HepG2 (cell line): ENCODE measurements around the gene ERH. TPM values are rescaled to one million over a fixed set of nuclear protein-coding genes. Genes with fewer than 3 reads are reported as not detected.

ENCODE experiments used
- ATAC-seq: fragments of 200-7000 bp; cut with Tn5 transposase; 3 replicates; pipeline ENCODE4 v1.9.1; 2020; ENCODE audit warnings: mild to moderate bottlenecking, moderate library complexity
- BruUV-seq: library from RNA; stranded (reverse); fragments of 400-500 nt; replicated peaks from 2 replicates; lab custom pipeline; 2021; lab: Mats Ljungman, UMichigan
- CTCF ChIA-PET: fragments of 300-600 bp; formaldehyde crosslinking; extraction: SDS; loops from one replicate; lab custom pipeline; 2021; ENCODE audit warnings: low total read pairs, inconsistent platforms, low intra/inter-chr PET ratio; lab: Yijun Ruan, JAX
- POLR2A ChIA-PET: fragments of 350-600 bp; sonication (Branson Sonifier 250); formaldehyde crosslinking; loops from one replicate; lab custom pipeline; 2020; ENCODE audit warnings: antibody characterized with exemption, inconsistent platforms; lab: Yijun Ruan, JAX
- DNase-seq: peaks from one replicate; pipeline ENCODE4 v3.0.0-alpha.2; 2015; ENCODE audit warnings: low spot score
- FAIRE-seq: peaks from 3 replicates; lab custom pipeline; 2011; peaks lifted over from hg19 to GRCh38; lab: Jason Lieb, UNC
- H2AFZ ChIP-seq: one replicate; pipeline ENCODE4 v1.6.1; 2011; ENCODE audit warnings: low read length, inconsistent platforms
- H3K27ac ChIP-seq: fragments of 300-600 bp; 3 replicates; pipeline ENCODE4 v1.8.0; 2011; ENCODE audit warnings: mixed run types, mild to moderate bottlenecking, mixed read lengths, low read length, inconsistent platforms; ENCODE audit not compliant: insufficient read depth; ENCODE audit errors: extremely low read length
- H3K27me3 ChIP-seq, 2 experiments: fragments of 200-600 bp in 1 of 2; 2 replicates in 1 of 2; 3 replicates in 1 of 2; pipeline versions ENCODE4 v1.6.0 to v1.8.0; 2011; ENCODE audit warnings: low read length in 2 of 2, mild to moderate bottlenecking in 2 of 2, moderate library complexity in 2 of 2, inconsistent platforms in 1 of 2; ENCODE audit not compliant: insufficient read depth in 2 of 2, control insufficient read depth in 1 of 2
- H3K36me3 ChIP-seq, 2 experiments: fragments of 200-600 bp in 1 of 2; replicated peaks in 1 of 2; 2 replicates in 1 of 2; 3 replicates in 1 of 2; pipeline versions ENCODE4 v1.5.1 to v1.8.0; 2011; ENCODE audit warnings: low read length in 2 of 2, inconsistent platforms in 1 of 2; ENCODE audit not compliant: insufficient read depth in 2 of 2, control insufficient read depth in 1 of 2
- H3K4me1 ChIP-seq: 2 replicates; pipeline ENCODE4 v1.5.1; 2012; ENCODE audit warnings: low read length, inconsistent platforms; ENCODE audit not compliant: insufficient read depth
- H3K4me2 ChIP-seq: 2 replicates; pipeline ENCODE4 v1.6.0; 2011; ENCODE audit warnings: low read depth, low read length, inconsistent platforms
- H3K4me3 ChIP-seq, 3 experiments: fragments of 200-600 bp in 1 of 3; sonication (generic), shearing (Covaris generic) in 1 of 3; replicated peaks in 1 of 3; 2 replicates each; pipeline ENCODE4 v1.5.1; 2011 to 2016; ENCODE audit warnings: low read length in 3 of 3, inconsistent platforms in 2 of 3, low read depth in 2 of 3, mild to moderate bottlenecking in 2 of 3, control low read depth in 1 of 3, mixed read lengths in 1 of 3; ENCODE audit not compliant: insufficient read depth in 1 of 3
- H3K79me2 ChIP-seq: one replicate; pipeline ENCODE4 v1.6.1; 2011; ENCODE audit warnings: low read length, inconsistent platforms; ENCODE audit not compliant: insufficient read depth
- H3K9ac ChIP-seq: 2 replicates; pipeline ENCODE4 v1.6.0; 2011; ENCODE audit warnings: mild to moderate bottlenecking, low read depth, low read length, inconsistent platforms; ENCODE audit not compliant: insufficient read depth
- H3K9me3 ChIP-seq: 2 replicates; pipeline ENCODE4 v1.5.1; 2012; ENCODE audit warnings: mild to moderate bottlenecking, low read length
- H4K20me1 ChIP-seq: 2 replicates; pipeline ENCODE4 v1.6.0; 2011; ENCODE audit warnings: inconsistent platforms, mild to moderate bottlenecking, low read length, moderate library complexity; ENCODE audit not compliant: insufficient read depth
- BHLHE40 ChIP-seq: IDR thresholded peaks from 2 replicates; pipeline ENCODE4 v1.6.1; 2011; ENCODE audit warnings: low read length, improper control_type of control experiment
- ETV5 ChIP-seq: IDR thresholded peaks from 2 replicates; pipeline ENCODE4 v1.6.1; 2018; ENCODE audit warnings: missing biosample characterization, missing genetic modification reagents, inconsistent platforms, borderline replicate concordance
- FOXJ3 ChIP-seq: sonication (generic); formaldehyde crosslinking; IDR thresholded peaks from 2 replicates; pipeline ENCODE4 v1.4.0; 2020; ENCODE audit warnings: missing genetic modification reagents, mild to moderate bottlenecking, borderline replicate concordance
- GTF3A ChIP-seq: sonication (generic); formaldehyde crosslinking; conservative IDR thresholded peaks from 2 replicates; pipeline ENCODE4 v1.4.0; 2020; ENCODE audit warnings: mild to moderate bottlenecking, missing genetic modification reagents
- HNRNPH1 ChIP-seq: fragments of 200-400 bp; formaldehyde crosslinking; optimal IDR thresholded peaks from 2 replicates; pipeline ENCODE3; 2017; ENCODE audit warnings: mild to moderate bottlenecking, low read depth, low read length
- IRF2 ChIP-seq: IDR thresholded peaks from 2 replicates; pipeline ENCODE4 v1.6.1; 2018; ENCODE audit warnings: missing genetic modification reagents, missing compliant biosample characterization
- RFX5 ChIP-seq: IDR thresholded peaks from 2 replicates; pipeline ENCODE4 v1.6.1; 2011; ENCODE audit warnings: low read depth, low read length, improper control_type of control experiment
- SPEN ChIP-seq: sonication (generic); formaldehyde crosslinking; IDR thresholded peaks from 2 replicates; pipeline ENCODE4 v1.5.1; 2020; ENCODE audit warnings: low read depth, mild to moderate bottlenecking, missing genetic modification reagents
- ZNF572 ChIP-seq: sonication (generic); formaldehyde crosslinking; IDR thresholded peaks from 2 replicates; pipeline ENCODE4 v1.5.1; 2020; ENCODE audit warnings: mild to moderate bottlenecking, missing genetic modification reagents
- ZNF883 ChIP-seq: sonication (generic); formaldehyde crosslinking; IDR thresholded peaks from 2 replicates; pipeline ENCODE4 v1.5.1; 2020; ENCODE audit warnings: mild to moderate bottlenecking, missing genetic modification reagents; ENCODE audit errors: not compliant biosample characterization
- whole genome bisulfite sequencing: methylation state at CpG from one replicate; pipeline ENCODE4 v1.1.6; 2017; ENCODE audit warnings: low lambda C conversion rate; 5-methylcytosine and 5-hydroxymethylcytosine counted together
- in situ Hi-C: cut with HindIII; loops from 2 replicates; pipeline ENCODE4 v1.10.0; 2017; ENCODE audit warnings: low pct_unique_long_range_greater_than_20kb; ENCODE audit not compliant: extremely low pct_ligation_motif_present
- intact Hi-C: fragments of 100-400 bp; cut with micrococcal nuclease; formaldehyde crosslinking; loops from one replicate; pipeline ENCODE4 v1.10.0; 2022; ENCODE audit not compliant: unreplicated experiment
- polyA plus RNA-seq, 8 experiments: library from polyadenylated mRNA; depleted of rRNA in 3 of 8; stranded (reverse) in 7 of 8; unstranded in 1 of 8; fragments of >200 nt; fragmentation: Illumina TruSeq in 4 of 8; extraction: Trizol in 4 of 8; gene quantifications; 2 replicates each; pipeline versions ENCODE4 v1.2.1 to v1.2.3, GENCODE V29; 2011 to 2016; ENCODE audit warnings: low read depth in 4 of 8, missing spikeins in 1 of 8, mixed read lengths in 1 of 8; ENCODE audit not compliant: insufficient read depth in 1 of 8
- total RNA-seq, 5 experiments: library from RNA; depleted of rRNA; stranded (reverse); fragments of >200 nt; fragmentation: Illumina TruSeq; extraction: Trizol; gene quantifications; 2 replicates each; pipeline ENCODE4 v1.2.3, GENCODE V29; 2016; ENCODE audit warnings: low read depth in 1 of 5
- TF ChIP-seq, protein P1 (sequence below): sonication (generic); formaldehyde crosslinking; IDR thresholded peaks from 2 replicates; pipeline ENCODE4 v1.5.1; 2020; ENCODE audit warnings: mild to moderate bottlenecking, missing genetic modification reagents, borderline replicate concordance
- TF ChIP-seq, protein P2 (sequence below): sonication (generic); formaldehyde crosslinking; IDR thresholded peaks from 2 replicates; pipeline ENCODE4 v1.4.0; 2020; ENCODE audit warnings: missing genetic modification reagents
- TF ChIP-seq, protein P3 (sequence below): sonication (generic); IDR thresholded peaks from 2 replicates; pipeline ENCODE4 v1.6.1; 2016; ENCODE audit warnings: low read depth, borderline replicate concordance

ERH gene
- total and polyA plus RNA-seq, 2 of the 13 experiments (the other 11 are each of a cell fraction or from before 2014, with no cell fraction given) = 105 to 341 TPM

- Histone ChIP-seq H3K4me2 (no peak overlapping the region), H4K20me1 (no peaks in the 10 kb centered on the region), H3K27me3 (peaks cover 1 to 18% of the 10 kb centered on the region in 2 experiments; a peak in 2 of 5 replicates), H3K9me3 (no peaks in the 10 kb centered on the region), H3K9ac (no peak overlapping the region), H3K79me2 (no peaks in the 10 kb centered on the region), H3K27ac (no peak overlapping the region), H3K4me3 (no peak overlapping the region), H3K36me3 (no peaks in the 10 kb centered on the region), H2AFZ (no peak overlapping the region), H3K4me1 (peaks cover 27% of the 10 kb centered on the region)
- FAIRE-seq (no peak), ATAC-seq (no peak), DNase-seq (no peak)
- BruUV-seq = no TSS peak
- WGBS = 23% methylated on average over 4 of the region's 5 CpGs
- intact Hi-C loops (no loop called here), in situ Hi-C loops (loop anchor here (5.0 kb wide), 1 partner anchor 90 kb away; the partner anchor contains the start of gene GALNT16)
- ChIA-PET CTCF (no interaction called here), POLR2A (no interaction called here)
- TF ChIP-seq RFX5 (no peak), BHLHE40 (no peak), IRF2 (CRISPR knock-in tag) (no peak), ZNF883 (no peak), ZNF572 (CRISPR knock-in tag) (no peak), ETV5 (CRISPR knock-in tag) (no peak), HNRNPH1 (no peak), SPEN (no peak), FOXJ3 (CRISPR knock-in tag) (no peak), GTF3A (CRISPR knock-in tag) (no peak)
- TF ChIP-seq, protein P1, sequence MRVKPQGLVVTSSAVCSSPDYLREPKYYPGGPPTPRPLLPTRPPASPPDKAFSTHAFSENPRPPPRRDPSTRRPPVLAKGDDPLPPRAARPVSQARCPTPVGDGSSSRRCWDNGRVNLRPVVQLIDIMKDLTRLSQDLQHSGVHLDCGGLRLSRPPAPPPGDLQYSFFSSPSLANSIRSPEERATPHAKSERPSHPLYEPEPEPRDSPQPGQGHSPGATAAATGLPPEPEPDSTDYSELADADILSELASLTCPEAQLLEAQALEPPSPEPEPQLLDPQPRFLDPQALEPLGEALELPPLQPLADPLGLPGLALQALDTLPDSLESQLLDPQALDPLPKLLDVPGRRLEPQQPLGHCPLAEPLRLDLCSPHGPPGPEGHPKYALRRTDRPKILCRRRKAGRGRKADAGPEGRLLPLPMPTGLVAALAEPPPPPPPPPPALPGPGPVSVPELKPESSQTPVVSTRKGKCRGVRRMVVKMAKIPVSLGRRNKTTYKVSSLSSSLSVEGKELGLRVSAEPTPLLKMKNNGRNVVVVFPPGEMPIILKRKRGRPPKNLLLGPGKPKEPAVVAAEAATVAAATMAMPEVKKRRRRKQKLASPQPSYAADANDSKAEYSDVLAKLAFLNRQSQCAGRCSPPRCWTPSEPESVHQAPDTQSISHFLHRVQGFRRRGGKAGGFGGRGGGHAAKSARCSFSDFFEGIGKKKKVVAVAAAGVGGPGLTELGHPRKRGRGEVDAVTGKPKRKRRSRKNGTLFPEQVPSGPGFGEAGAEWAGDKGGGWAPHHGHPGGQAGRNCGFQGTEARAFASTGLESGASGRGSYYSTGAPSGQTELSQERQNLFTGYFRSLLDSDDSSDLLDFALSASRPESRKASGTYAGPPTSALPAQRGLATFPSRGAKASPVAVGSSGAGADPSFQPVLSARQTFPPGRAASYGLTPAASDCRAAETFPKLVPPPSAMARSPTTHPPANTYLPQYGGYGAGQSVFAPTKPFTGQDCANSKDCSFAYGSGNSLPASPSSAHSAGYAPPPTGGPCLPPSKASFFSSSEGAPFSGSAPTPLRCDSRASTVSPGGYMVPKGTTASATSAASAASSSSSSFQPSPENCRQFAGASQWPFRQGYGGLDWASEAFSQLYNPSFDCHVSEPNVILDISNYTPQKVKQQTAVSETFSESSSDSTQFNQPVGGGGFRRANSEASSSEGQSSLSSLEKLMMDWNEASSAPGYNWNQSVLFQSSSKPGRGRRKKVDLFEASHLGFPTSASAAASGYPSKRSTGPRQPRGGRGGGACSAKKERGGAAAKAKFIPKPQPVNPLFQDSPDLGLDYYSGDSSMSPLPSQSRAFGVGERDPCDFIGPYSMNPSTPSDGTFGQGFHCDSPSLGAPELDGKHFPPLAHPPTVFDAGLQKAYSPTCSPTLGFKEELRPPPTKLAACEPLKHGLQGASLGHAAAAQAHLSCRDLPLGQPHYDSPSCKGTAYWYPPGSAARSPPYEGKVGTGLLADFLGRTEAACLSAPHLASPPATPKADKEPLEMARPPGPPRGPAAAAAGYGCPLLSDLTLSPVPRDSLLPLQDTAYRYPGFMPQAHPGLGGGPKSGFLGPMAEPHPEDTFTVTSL = no peak
- TF ChIP-seq, protein P2, sequence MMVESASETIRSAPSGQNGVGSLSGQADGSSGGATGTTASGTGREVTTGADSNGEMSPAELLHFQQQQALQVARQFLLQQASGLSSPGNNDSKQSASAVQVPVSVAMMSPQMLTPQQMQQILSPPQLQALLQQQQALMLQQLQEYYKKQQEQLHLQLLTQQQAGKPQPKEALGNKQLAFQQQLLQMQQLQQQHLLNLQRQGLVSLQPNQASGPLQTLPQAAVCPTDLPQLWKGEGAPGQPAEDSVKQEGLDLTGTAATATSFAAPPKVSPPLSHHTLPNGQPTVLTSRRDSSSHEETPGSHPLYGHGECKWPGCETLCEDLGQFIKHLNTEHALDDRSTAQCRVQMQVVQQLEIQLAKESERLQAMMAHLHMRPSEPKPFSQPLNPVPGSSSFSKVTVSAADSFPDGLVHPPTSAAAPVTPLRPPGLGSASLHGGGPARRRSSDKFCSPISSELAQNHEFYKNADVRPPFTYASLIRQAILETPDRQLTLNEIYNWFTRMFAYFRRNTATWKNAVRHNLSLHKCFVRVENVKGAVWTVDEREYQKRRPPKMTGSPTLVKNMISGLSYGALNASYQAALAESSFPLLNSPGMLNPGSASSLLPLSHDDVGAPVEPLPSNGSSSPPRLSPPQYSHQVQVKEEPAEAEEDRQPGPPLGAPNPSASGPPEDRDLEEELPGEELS (CRISPR knock-in tag) = no peak
- TF ChIP-seq, protein P3, sequence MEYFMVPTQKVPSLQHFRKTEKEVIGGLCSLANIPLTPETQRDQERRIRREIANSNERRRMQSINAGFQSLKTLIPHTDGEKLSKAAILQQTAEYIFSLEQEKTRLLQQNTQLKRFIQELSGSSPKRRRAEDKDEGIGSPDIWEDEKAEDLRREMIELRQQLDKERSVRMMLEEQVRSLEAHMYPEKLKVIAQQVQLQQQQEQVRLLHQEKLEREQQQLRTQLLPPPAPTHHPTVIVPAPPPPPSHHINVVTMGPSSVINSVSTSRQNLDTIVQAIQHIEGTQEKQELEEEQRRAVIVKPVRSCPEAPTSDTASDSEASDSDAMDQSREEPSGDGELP = no peak
Observed at GRCh38 chr14:69351911-69352310, 46.2 kb downstream of the ERH start.
